Astrocyte (in vitro differentiated cells and primary cell): ENCODE measurements around the gene RBCK1. TPM values are rescaled to one million over a fixed set of nuclear protein-coding genes. Genes with fewer than 3 reads are reported as not detected.

ENCODE experiments used
- DNase-seq: peaks from one replicate; pipeline ENCODE4 v3.0.0-alpha.2; 2010; ENCODE audit warnings: low read depth
- FAIRE-seq: peaks from 2 replicates; lab custom pipeline; 2011; peaks lifted over from hg19 to GRCh38; lab: Jason Lieb, UNC
- H2AFZ ChIP-seq: 2 replicates; pipeline ENCODE4 v1.6.0; 2012; ENCODE audit warnings: low read depth, low read length, inconsistent platforms
- H3K27ac ChIP-seq: 2 replicates; pipeline ENCODE4 v1.5.1; 2011; ENCODE audit warnings: low read depth, low read length, inconsistent platforms
- H3K27me3 ChIP-seq: 2 replicates; pipeline ENCODE4 v1.6.0; 2011; ENCODE audit warnings: low read length, inconsistent platforms; ENCODE audit not compliant: insufficient read depth
- H3K36me3 ChIP-seq: 2 replicates; pipeline ENCODE4 v1.5.1; 2011; ENCODE audit warnings: low read length, inconsistent platforms; ENCODE audit not compliant: insufficient read depth
- H3K4me1 ChIP-seq: 2 replicates; pipeline ENCODE4 v1.5.1; 2011; ENCODE audit warnings: low read length, inconsistent platforms; ENCODE audit not compliant: insufficient read depth
- H3K4me2 ChIP-seq: 2 replicates; pipeline ENCODE4 v1.6.0; 2012; ENCODE audit warnings: low read length, inconsistent platforms
- H3K4me3 ChIP-seq: 2 replicates; pipeline ENCODE4 v1.5.1; 2011; ENCODE audit warnings: low read depth, mild to moderate bottlenecking, low read length, inconsistent platforms; ENCODE audit not compliant: insufficient read depth
- H3K79me2 ChIP-seq: 2 replicates; pipeline ENCODE4 v1.6.0; 2012; ENCODE audit warnings: mild to moderate bottlenecking, low read length, inconsistent platforms; ENCODE audit not compliant: insufficient read depth
- H3K9ac ChIP-seq: 2 replicates; pipeline ENCODE4 v1.6.0; 2012; ENCODE audit warnings: mild to moderate bottlenecking, low read length, inconsistent platforms
- H3K9me3 ChIP-seq: 2 replicates; pipeline ENCODE4 v1.5.1; 2012; ENCODE audit warnings: low read depth, mild to moderate bottlenecking, low read length, inconsistent platforms; ENCODE audit not compliant: insufficient read depth
- H4K20me1 ChIP-seq: 2 replicates; pipeline ENCODE4 v1.6.0; 2012; ENCODE audit warnings: low read length, inconsistent platforms; ENCODE audit not compliant: insufficient read depth
- H3K27ac Mint-ChIP-seq: one replicate; pipeline ENCODE4 v1.8.0; 2021; ENCODE audit warnings: mild to moderate bottlenecking, mixed read lengths; ENCODE audit not compliant: unreplicated experiment
- H3K27me3 Mint-ChIP-seq: one replicate; pipeline ENCODE4 v1.8.0; 2021; ENCODE audit warnings: low read depth, mixed read lengths; ENCODE audit not compliant: unreplicated experiment
- H3K36me3 Mint-ChIP-seq: one replicate; pipeline ENCODE4 v1.8.0; 2021; ENCODE audit warnings: low read depth, mixed read lengths; ENCODE audit not compliant: unreplicated experiment
- H3K4me1 Mint-ChIP-seq: one replicate; pipeline ENCODE4 v1.8.0; 2021; ENCODE audit warnings: low read depth, mixed read lengths; ENCODE audit not compliant: unreplicated experiment
- H3K4me3 Mint-ChIP-seq: one replicate; pipeline ENCODE4 v1.8.0; 2021; ENCODE audit warnings: mild to moderate bottlenecking, moderate library complexity, mixed read lengths; ENCODE audit not compliant: unreplicated experiment
- H3K9me3 Mint-ChIP-seq: one replicate; pipeline ENCODE4 v1.8.0; 2021; ENCODE audit warnings: mild to moderate bottlenecking, mixed read lengths; ENCODE audit not compliant: unreplicated experiment
- CTCF ChIP-seq: IDR thresholded peaks from 2 replicates; pipeline ENCODE4 v1.5.1; 2011; ENCODE audit warnings: low read depth, mild to moderate bottlenecking, inconsistent platforms, low read length, moderate library complexity; ENCODE audit not compliant: insufficient read depth
- EZH2 ChIP-seq: IDR thresholded peaks from 2 replicates; pipeline ENCODE4 v1.6.1; 2012; ENCODE audit warnings: mild to moderate bottlenecking, low read length, inconsistent platforms; ENCODE audit not compliant: insufficient read depth
- total RNA-seq: library from RNA; stranded (reverse); gene quantifications from 2 replicates; pipeline ENCODE4 v1.2.1, GENCODE V29; 2021

RBCK1 gene
- total RNA-seq, 1 donor from 2014 or later = 124 TPM

GRCh38 chr20:366041-366718, 41.9 kb upstream of the RBCK1 start:
- H3K27ac ChIP-seq = no peak overlapping the region
- H3K4me1 ChIP-seq = peaks cover 14% of the 10 kb centered on the region
- no peaks in the 10 kb centered on the region for H3K79me2 ChIP-seq
- H3K9me3 Mint-ChIP-seq = no peaks in the 10 kb centered on the region
- no peaks in the 10 kb centered on the region for H3K9me3 ChIP-seq
- H3K4me1 Mint-ChIP-seq = peaks cover 19% of the 10 kb centered on the region
- no peak overlapping the region for H3K9ac ChIP-seq
- no peak overlapping the region for H3K4me3 Mint-ChIP-seq
- H3K4me2 ChIP-seq = no peak overlapping the region
- DNase-seq = no peak
- FAIRE-seq = no peak
- no peaks in the 10 kb centered on the region for H4K20me1 ChIP-seq
- no peaks in the 10 kb centered on the region for H3K27me3 Mint-ChIP-seq
- no peaks in the 10 kb centered on the region for H3K36me3 Mint-ChIP-seq
- no peak overlapping the region for H2AFZ ChIP-seq
- no peaks in the 10 kb centered on the region for H3K36me3 ChIP-seq
- TF ChIP-seq CTCF (no peak), EZH2 (no peak)
- H3K27ac Mint-ChIP-seq = peak overlapping the region; percentile 8
- H3K27me3 ChIP-seq = no peaks in the 10 kb centered on the region
- no peak overlapping the region for H3K4me3 ChIP-seq

DNA sequence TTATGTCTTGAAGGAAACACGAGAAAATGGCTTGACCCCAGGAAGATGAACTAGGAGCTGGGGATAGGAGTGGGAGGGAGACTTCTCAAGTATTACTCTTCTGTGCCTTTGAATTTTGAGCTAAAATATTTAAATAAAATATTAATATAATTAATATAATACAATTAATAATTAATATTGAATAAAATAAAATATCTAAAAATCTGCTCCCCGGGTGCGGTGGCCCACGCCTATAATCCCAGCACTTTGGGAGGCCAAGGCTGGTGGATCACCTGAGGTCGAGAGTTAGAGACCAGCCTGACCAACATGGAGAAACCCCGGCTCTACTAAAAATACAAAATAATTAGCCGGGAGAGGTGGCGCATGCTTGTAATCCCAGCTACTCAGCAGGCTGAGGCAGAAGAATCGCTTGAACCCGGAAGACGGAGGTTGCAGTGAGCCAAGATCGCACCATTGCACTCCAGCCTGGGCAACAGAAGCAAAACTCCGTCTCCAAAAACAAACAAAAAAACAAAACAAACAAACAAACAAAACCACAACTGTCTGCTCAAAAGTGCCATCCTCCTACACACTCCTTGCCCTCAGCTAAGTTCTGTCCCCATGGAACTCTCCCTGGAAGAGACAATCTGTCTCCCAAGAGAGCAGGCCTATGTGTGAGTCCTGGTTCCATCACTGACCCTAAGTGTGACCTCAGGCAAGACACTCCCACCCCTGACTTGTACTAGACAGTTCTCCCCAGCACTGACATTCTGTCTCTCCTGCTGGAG, 41.2 kb upstream of the RBCK1 start:
- no peaks in the 10 kb centered on the region for H3K79me2 ChIP-seq
- Mint-ChIP-seq H3K27me3 (no peaks in the 10 kb centered on the region), H3K9me3 (no peaks in the 10 kb centered on the region), H3K27ac (no peak overlapping the region), H3K4me1 (peaks cover 24% of the 10 kb centered on the region), H3K4me3 (no peak overlapping the region), H3K36me3 (no peaks in the 10 kb centered on the region)
- H3K9ac ChIP-seq = no peak overlapping the region
- H2AFZ ChIP-seq = no peak overlapping the region
- no peaks in the 10 kb centered on the region for H3K36me3 ChIP-seq
- H3K27me3 ChIP-seq = no peaks in the 10 kb centered on the region
- H3K4me1 ChIP-seq = peaks cover 18% of the 10 kb centered on the region
- FAIRE-seq (no peak), DNase-seq (no peak)
- H3K4me2 ChIP-seq = no peak overlapping the region
- H3K4me3 ChIP-seq = no peak overlapping the region
- no peaks in the 10 kb centered on the region for H3K9me3 ChIP-seq
- H4K20me1 ChIP-seq = no peaks in the 10 kb centered on the region
- H3K27ac ChIP-seq = no peak overlapping the region
- no peak for TF ChIP-seq EZH2
- no peak for TF ChIP-seq CTCF

DNA sequence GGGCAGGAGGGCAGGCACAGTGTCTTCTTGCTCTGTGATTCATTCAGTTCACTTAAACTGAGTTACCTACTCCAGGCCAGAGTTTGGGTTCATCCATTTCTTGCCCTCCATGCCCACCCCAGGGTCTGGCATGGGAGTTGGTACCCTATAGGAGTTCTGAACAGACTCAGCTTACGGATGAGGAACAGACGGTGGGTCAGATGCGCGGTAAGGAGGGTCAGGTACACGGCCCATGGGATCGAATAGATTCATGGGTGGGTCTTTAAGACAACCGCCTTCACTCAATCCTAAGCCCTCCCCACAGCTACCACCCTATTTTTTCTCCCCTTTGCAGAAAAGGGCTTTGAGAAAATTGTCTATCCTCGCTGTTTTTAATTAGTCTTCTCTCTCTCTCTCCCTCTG, 40.6 kb upstream of the RBCK1 start:
- Mint-ChIP-seq H3K4me3 (no peak overlapping the region), H3K9me3 (no peaks in the 10 kb centered on the region), H3K27me3 (no peaks in the 10 kb centered on the region), H3K36me3 (no peaks in the 10 kb centered on the region), H3K4me1 (peaks cover 25% of the 10 kb centered on the region), H3K27ac (no peak overlapping the region)
- no peak for TF ChIP-seq CTCF
- TF ChIP-seq EZH2 = no peak
- H3K4me2 ChIP-seq = no peak overlapping the region
- DNase-seq = no peak
- H3K4me3 ChIP-seq = no peak overlapping the region
- FAIRE-seq = no peak
- no peaks in the 10 kb centered on the region for H3K79me2 ChIP-seq
- no peaks in the 10 kb centered on the region for H3K27me3 ChIP-seq
- no peaks in the 10 kb centered on the region for H3K9me3 ChIP-seq
- H3K9ac ChIP-seq = no peak overlapping the region
- H3K36me3 ChIP-seq = no peaks in the 10 kb centered on the region
- H3K4me1 ChIP-seq = peaks cover 23% of the 10 kb centered on the region
- H2AFZ ChIP-seq = no peak overlapping the region
- H3K27ac ChIP-seq = no peak overlapping the region
- no peaks in the 10 kb centered on the region for H4K20me1 ChIP-seq
